ENCODE results near the gene AGAP2.

AGAP2 gene

GRCh38 chr12:57765698-57766463 lies 27.3 kb upstream of the AGAP2 start:
- Histone ChIP-seq H3K4me3 (replicated peaks; ENCODE audit: insufficient read depth, low read length) (no peak overlapping the region), H3K27me3 (ENCODE audit: insufficient read depth, poor library complexity, severe bottlenecking) (peaks cover 28% of the 10 kb centered on the region), H3K27ac (replicated peaks) (no peak overlapping the region)
- TF ChIP-seq POLR2AphosphoS5 (IDR thresholded peaks at IDR 0.05; ENCODE audit: low read depth), result no peak
- TF ChIP-seq CTCF (IDR thresholded peaks at IDR 0.05; ENCODE audit: insufficient read depth, low read length), result no peak
- TF ChIP-seq GABPA (IDR thresholded peaks at IDR 0.05; ENCODE audit: low read depth), result no peak
- no peak for TF ChIP-seq REST (IDR thresholded peaks at IDR 0.05; ENCODE audit: insufficient replicate concordance, low read depth)
- no peak for TF ChIP-seq SPI1 (IDR thresholded peaks at IDR 0.05; ENCODE audit: borderline replicate concordance, low read depth)
- DNase-seq (ENCODE audit: low read depth in 1 of 2, low spot score in 1 of 2), result no peak

GRCh38 chr12:57765003-57765697 lies 26.6 kb upstream of the AGAP2 start:
- H3K4me3 ChIP-seq (replicated peaks; ENCODE audit: insufficient read depth, low read length), result peak overlapping the region; percentile 19
- peak in 1 of 2 experiments; percentile 34 for DNase-seq (ENCODE audit: low read depth in 1 of 2, low spot score in 1 of 2)
- peaks cover 28% of the 10 kb centered on the region for H3K27me3 ChIP-seq (ENCODE audit: insufficient read depth, poor library complexity, severe bottlenecking)
- H3K27ac ChIP-seq (replicated peaks), result no peak overlapping the region
- TF ChIP-seq CTCF (IDR thresholded peaks at IDR 0.05; ENCODE audit: insufficient read depth, low read length), result no peak
- TF ChIP-seq POLR2AphosphoS5 (IDR thresholded peaks at IDR 0.05; ENCODE audit: low read depth), result no peak
- no peak for TF ChIP-seq REST (IDR thresholded peaks at IDR 0.05; ENCODE audit: insufficient replicate concordance, low read depth)
- TF ChIP-seq SPI1 (IDR thresholded peaks at IDR 0.05; ENCODE audit: borderline replicate concordance, low read depth), result no peak; the same call in 1 of the 2 replicates
- no peak for TF ChIP-seq GABPA (IDR thresholded peaks at IDR 0.05; ENCODE audit: low read depth)

GRCh38 chr12:57764662-57765002 lies 26.1 kb upstream of the AGAP2 start:
- H3K27me3 ChIP-seq (ENCODE audit: insufficient read depth, poor library complexity, severe bottlenecking), result peaks cover 28% of the 10 kb centered on the region
- no peak for TF ChIP-seq REST (IDR thresholded peaks at IDR 0.05; ENCODE audit: insufficient replicate concordance, low read depth)
- TF ChIP-seq SPI1 (IDR thresholded peaks at IDR 0.05; ENCODE audit: borderline replicate concordance, low read depth), result peak; percentile 12; the same call in 1 of the 2 replicates
- no peak overlapping the region for H3K4me3 ChIP-seq (replicated peaks; ENCODE audit: insufficient read depth, low read length)
- H3K27ac ChIP-seq (replicated peaks), result no peak overlapping the region
- DNase-seq (ENCODE audit: low read depth in 1 of 2, low spot score in 1 of 2), result no peak

All from HL-60 (cell line).